H1 (cell line): ENCODE results near the gene TMC6. TPM values are rescaled to one million over a fixed set of nuclear protein-coding genes. Genes with fewer than 3 reads are reported as not detected.

Experiments used
- CTCF ChIA-PET: fragments of 300-600 bp; sonication (Branson Sonifier 250); formaldehyde crosslinking; loops from one replicate; lab custom pipeline; 2021; ENCODE audit not compliant: partially characterized antibody; lab: Charles Lee
- POLR2A ChIA-PET: fragments of 300-600 bp; sonication (Branson Sonifier 250); formaldehyde crosslinking; loops from one replicate; lab custom pipeline; 2021; ENCODE audit warnings: inconsistent platforms; ENCODE audit not compliant: partially characterized antibody; lab: Charles Lee
- DNase-seq, 2 experiments: peaks; one replicate each; pipeline versions ENCODE4 v3.0.0 to v3.0.0-alpha.2; 2010 to 2022; ENCODE audit warnings: low spot score in 2 of 2, low read depth in 1 of 2, mixed read lengths in 1 of 2
- FAIRE-seq: peaks from 2 replicates; lab custom pipeline; 2011; peaks lifted over from hg19 to GRCh38; lab: Jason Lieb, UNC
- H2AFZ ChIP-seq: 2 replicates; pipeline ENCODE4 v1.8.1; 2012; ENCODE audit warnings: low read length, inconsistent platforms
- H2AK5ac ChIP-seq: 2 replicates; pipeline ENCODE4 v1.6.1; 2013; ENCODE audit warnings: low read depth, low read length
- H2BK120ac ChIP-seq: replicated peaks from 2 replicates; pipeline ENCODE3; 2013; ENCODE audit warnings: low read depth, low read length, inconsistent platforms
- H2BK12ac ChIP-seq: 2 replicates; pipeline ENCODE4 v1.6.1; 2013; ENCODE audit warnings: low read depth, low read length
- H2BK15ac ChIP-seq: 2 replicates; pipeline ENCODE4 v1.6.1; 2013; ENCODE audit warnings: low read length
- H2BK20ac ChIP-seq: 2 replicates; pipeline ENCODE4 v1.6.1; 2013; ENCODE audit warnings: low read length
- H2BK5ac ChIP-seq: 2 replicates; pipeline ENCODE4 v1.6.1; 2013; ENCODE audit warnings: low read depth, low read length
- H3K14ac ChIP-seq: 2 replicates; pipeline ENCODE4 v1.6.1; 2013; ENCODE audit warnings: inconsistent platforms; ENCODE audit not compliant: insufficient read length
- H3K18ac ChIP-seq: 2 replicates; pipeline ENCODE4 v1.6.1; 2013; ENCODE audit warnings: low read length; ENCODE audit errors: extremely low read depth
- H3K23ac ChIP-seq: 2 replicates; pipeline ENCODE4 v1.6.1; 2013; ENCODE audit warnings: inconsistent platforms; ENCODE audit not compliant: insufficient read length
- H3K23me2 ChIP-seq: 2 replicates; pipeline ENCODE4 v1.6.1; 2013; ENCODE audit warnings: low read depth, low read length
- H3K27ac ChIP-seq: 2 replicates; pipeline ENCODE4 v1.6.1; 2011; ENCODE audit warnings: low read depth, low read length, inconsistent platforms
- H3K27me3 ChIP-seq, 4 experiments: replicated peaks in 1 of 4; 1 replicate in 1 of 4; 2 replicates in 3 of 4; pipeline versions ENCODE4 v1.6.1 to v1.8.1; 2011 to 2013; ENCODE audit warnings: low read length in 3 of 4, mild to moderate bottlenecking in 3 of 4, inconsistent platforms in 2 of 4, mixed read lengths in 2 of 4, moderate library complexity in 1 of 4; ENCODE audit not compliant: control insufficient read depth in 3 of 4, insufficient read depth in 3 of 4; ENCODE audit errors: extremely low read depth in 1 of 4
- H3K36me3 ChIP-seq, 4 experiments: 2 replicates each; pipeline versions ENCODE4 v1.6.1 to v1.8.1; 2011 to 2013; ENCODE audit warnings: mild to moderate bottlenecking in 4 of 4, low read length in 3 of 4, moderate library complexity in 2 of 4, control low read depth in 1 of 4, inconsistent platforms in 1 of 4; ENCODE audit not compliant: insufficient read depth in 4 of 4, control insufficient read depth in 2 of 4
- H3K4ac ChIP-seq: replicated peaks from 2 replicates; pipeline ENCODE3; 2013; ENCODE audit warnings: low read length, low read depth, mixed read lengths, inconsistent platforms; ENCODE audit not compliant: insufficient read length
- H3K4me1 ChIP-seq, 4 experiments: replicated peaks in 1 of 4; 1 replicate in 1 of 4; 2 replicates in 3 of 4; pipeline versions ENCODE4 v1.6.1 to v1.8.1; 2011 to 2013; ENCODE audit warnings: low read length in 3 of 4, inconsistent platforms in 2 of 4, mixed read lengths in 1 of 4; ENCODE audit not compliant: insufficient read depth in 4 of 4, control insufficient read depth in 3 of 4
- H3K4me2 ChIP-seq, 2 experiments: 2 replicates each; pipeline versions ENCODE4 v1.6.1 to v1.8.1; 2011 to 2013; ENCODE audit warnings: low read depth in 2 of 2, low read length in 2 of 2, control low read depth in 1 of 2, inconsistent platforms in 1 of 2, mild to moderate bottlenecking in 1 of 2; ENCODE audit not compliant: insufficient read depth in 1 of 2
- H3K4me3 ChIP-seq, 4 experiments: fragments of 200-600, 300-600 bp in 1 of 4; sonication (generic), shearing (Covaris generic), sonication (Bioruptor Twin) in 1 of 4; 2 replicates each; pipeline versions ENCODE4 v1.5.1 to v1.8.1; 2011 to 2016; ENCODE audit warnings: low read length in 4 of 4, low read depth in 3 of 4, control low read depth in 2 of 4, inconsistent platforms in 2 of 4, mild to moderate bottlenecking in 2 of 4, mixed read lengths in 1 of 4, moderate library complexity in 1 of 4; ENCODE audit not compliant: insufficient read depth in 2 of 4; ENCODE audit errors: extremely low read depth in 1 of 4
- H3K56ac ChIP-seq: replicated peaks from 2 replicates; pipeline ENCODE3; 2013; ENCODE audit warnings: low read depth, mild to moderate bottlenecking, mixed read lengths, low read length, inconsistent platforms; ENCODE audit not compliant: insufficient read length
- H3K79me1 ChIP-seq: 2 replicates; pipeline ENCODE4 v1.6.1; 2013; ENCODE audit warnings: low read depth, low read length, control low read depth
- H3K79me2 ChIP-seq, 2 experiments: 2 replicates each; pipeline versions ENCODE4 v1.6.1 to v1.8.1; 2012 to 2013; ENCODE audit warnings: low read length in 2 of 2, mild to moderate bottlenecking in 2 of 2, inconsistent platforms in 1 of 2; ENCODE audit not compliant: insufficient read depth in 2 of 2, control insufficient read depth in 1 of 2
- H3K9ac ChIP-seq, 4 experiments: replicated peaks in 1 of 4; 1 replicate in 1 of 4; 2 replicates in 3 of 4; pipeline versions ENCODE4 v1.6.1 to v1.8.1; 2011 to 2013; ENCODE audit warnings: low read depth in 3 of 4, low read length in 3 of 4, control low read depth in 2 of 4, mild to moderate bottlenecking in 2 of 4, moderate library complexity in 2 of 4, inconsistent platforms in 1 of 4; ENCODE audit errors: extremely low read depth in 1 of 4
- H3K9me3 ChIP-seq, 2 experiments: 2 replicates each; pipeline versions ENCODE4 v1.6.1 to v1.8.1; 2012 to 2013; ENCODE audit warnings: mild to moderate bottlenecking in 2 of 2, moderate library complexity in 2 of 2, control low read depth in 1 of 2, inconsistent platforms in 1 of 2, low read depth in 1 of 2, low read length in 1 of 2, mixed read lengths in 1 of 2; ENCODE audit not compliant: insufficient read depth in 2 of 2
- H4K20me1 ChIP-seq, 2 experiments: replicated peaks in 1 of 2; 2 replicates each; pipeline versions ENCODE3 to v1.8.1; 2011 to 2013; ENCODE audit warnings: inconsistent platforms in 2 of 2, low read length in 2 of 2, mild to moderate bottlenecking in 1 of 2; ENCODE audit not compliant: insufficient read depth in 2 of 2, control insufficient read depth in 1 of 2
- H4K5ac ChIP-seq: 2 replicates; pipeline ENCODE4 v1.6.1; 2013; ENCODE audit warnings: low read length, low read depth, mixed read lengths, inconsistent platforms; ENCODE audit not compliant: insufficient read length
- H4K8ac ChIP-seq: 2 replicates; pipeline ENCODE4 v1.8.0; 2013; ENCODE audit warnings: mild to moderate bottlenecking, moderate library complexity, low read length, inconsistent platforms; ENCODE audit not compliant: insufficient read depth; ENCODE audit errors: extremely low read depth
- H4K91ac ChIP-seq: replicated peaks from 2 replicates; pipeline ENCODE3; 2013; ENCODE audit warnings: low read length, mixed read lengths, inconsistent platforms; ENCODE audit not compliant: insufficient read length
- ATF2 ChIP-seq: IDR thresholded peaks from 2 replicates; pipeline ENCODE4 v1.6.1; 2012; ENCODE audit warnings: low read length, inconsistent platforms
- POLR2AphosphoS5 ChIP-seq: IDR thresholded peaks from 2 replicates; pipeline ENCODE4 v1.6.1; 2011; ENCODE audit warnings: low read depth, low read length
- WGBS, 2 experiments: shearing (Covaris generic) in 1 of 2; methylation state at CpG; one replicate each; pipeline versions ENCODE4 v1.1.6 to v1.1.7; 2013 to 2015; ENCODE audit warnings: low lambda C conversion rate in 2 of 2, mixed read lengths in 2 of 2, inconsistent platforms in 1 of 2, low coverage in 1 of 2, missing lambda C conversion rate in 1 of 2; ENCODE audit not compliant: insufficient replicate concordance in 2 of 2, insufficient coverage in 1 of 2, insufficient read length in 1 of 2; ENCODE audit errors: extremely low coverage in 1 of 2, missing lambda C conversion rate in 1 of 2; 5-methylcytosine and 5-hydroxymethylcytosine counted together
- polyA plus RNA-seq, 7 experiments: library from polyadenylated mRNA; depleted of rRNA in 3 of 7; stranded (reverse) in 5 of 7; unstranded in 2 of 7; fragments of >200 nt in 5 of 7; fragments of 200-250 nt in 2 of 7; gene quantifications; 1 replicate in 5 of 7; 2 replicates in 1 of 7; 4 replicates in 1 of 7; pipeline versions ENCODE4 v1.2.1 to v1.2.3, GENCODE V29; 2011 to 2013; ENCODE audit warnings: missing spikeins in 2 of 7, mixed read lengths in 2 of 7
- total RNA-seq: library from RNA; stranded (reverse); fragmentation: NEBNext Ultra II Directional; extraction: Animal tissue kit (Norgen Biotek cat#: 25700); gene quantifications from 2 replicates; pipeline ENCODE4 v1.2.1, GENCODE V29; 2021

TMC6 gene
- total and polyA plus RNA-seq, 2 of the 8 experiments (the other 6 are each of a cell fraction or from before 2014, with no cell fraction given), result 39.4 to 77.6 TPM

- Histone ChIP-seq H2BK20ac (no peak overlapping the region), H4K20me1 (peaks cover 4 to 23% of the 10 kb centered on the region in 2 experiments), H4K91ac (no peak overlapping the region), H2BK12ac (no peak overlapping the region), H3K4me3 (no peak overlapping the region), H3K9me3 (no peaks in the 10 kb centered on the region), H3K79me1 (peaks cover 3% of the 10 kb centered on the region), H3K27me3 (no peaks in the 10 kb centered on the region), H2BK5ac (no peak overlapping the region), H2AFZ (no peak overlapping the region), H4K5ac (no peak overlapping the region), H3K56ac (no peak overlapping the region), H2BK120ac (no peak overlapping the region), H3K18ac (no peak overlapping the region), H4K8ac (no peak overlapping the region), H3K9ac (no peak overlapping the region), H3K14ac (no peak overlapping the region), H3K23me2 (peaks cover 7% of the 10 kb centered on the region; the same call in 1 of the 2 replicates), H3K36me3 (peaks cover 2 to 32% (median 13%) of the 10 kb centered on the region in 4 experiments; a peak in 5 of 8 replicates), H3K79me2 (no peaks in the 10 kb centered on the region), H2AK5ac (no peak overlapping the region), H2BK15ac (no peak overlapping the region), H3K27ac (no peak overlapping the region), H3K4me2 (no peak overlapping the region), H3K4ac (no peak overlapping the region), H3K4me1 (peaks cover 0 to 6% (median 6%) of the 10 kb centered on the region in 4 experiments; a peak in 6 of 7 replicates), H3K23ac (no peak overlapping the region)
- no peak for DNase-seq
- no peak for FAIRE-seq
- ChIA-PET POLR2A (interaction anchor here (1.2 to 1.9 kb wide), 2 partner anchors 9 to 14 kb away, joined by 4 to 5 read pairs; partner anchors contain the start of gene TMC8), CTCF (interaction anchor here (1.2 to 11.4 kb wide), 3 partner anchors 9 to 54 kb away, joined by 4 to 122 read pairs (median 4); no protein-coding TSS in a partner anchor)
- WGBS, 2 experiments, result 83% methylated on average over 11 of the region's 11 CpGs; no CpG with 5 or more reads in 1 of the 2 experiments
- TF ChIP-seq ATF2 (no peak), POLR2AphosphoS5 (no peak)
These were observed 6.7 kb downstream of the TMC6 start for GRCh38 chr17:78121801-78122215.
